ENCODE data around the gene ARMH2.
"Not testable (repeated sequence)": the region's sequence is repeated elsewhere in the genome, so short reads cannot be mapped to it uniquely, and the experiment has no call there.

ARMH2 gene

GRCh38 chr6:24818346-24818745 is 19.6 kb upstream of the ARMH2 start:
- no peak for DNase-seq (ENCODE audit: low spot score)

GRCh38 chr6:24809728-24810127 is 11.0 kb upstream of the ARMH2 start:
- DNase-seq (ENCODE audit: low spot score) = no peak

GRCh38 chr6:24807584-24807983 is 8.9 kb upstream of the ARMH2 start:
- no peak for DNase-seq (ENCODE audit: low spot score)

GRCh38 chr6:24802271-24803059 is 3.7 kb upstream of the ARMH2 start:
- DNase-seq (ENCODE audit: low spot score) = no peak

GRCh38 chr6:24799541-24799915 is 811 bp upstream of the ARMH2 start:
- no peak for DNase-seq (ENCODE audit: low spot score)

- no peak for DNase-seq (ENCODE audit: low spot score)
These were observed 1.0 kb downstream of the ARMH2 start for GRCh38 chr6:24797596-24798216.

- no peak for DNase-seq (ENCODE audit: low spot score)
These were observed 2.0 kb downstream of the ARMH2 start for GRCh38 chr6:24796616-24797290.

GRCh38 chr6:24795106-24795505 is 3.6 kb downstream of the ARMH2 start:
- DNase-seq (ENCODE audit: low spot score) = no peak

GRCh38 chr6:24788031-24788665 is 10.6 kb downstream of the ARMH2 start:
- DNase-seq (ENCODE audit: low spot score) = no peak

- no peak for DNase-seq (ENCODE audit: low spot score)
These were observed 18.5 kb downstream of the ARMH2 start for GRCh38 chr6:24780206-24780605.

- DNase-seq (ENCODE audit: low spot score) = no peak
These were observed 19.2 kb downstream of the ARMH2 start for GRCh38 chr6:24779416-24780016.

- DNase-seq (ENCODE audit: low spot score) = no peak
These were observed 19.8 kb downstream of the ARMH2 start for GRCh38 chr6:24778878-24779277.

GRCh38 chr6:24778121-24778520 is 20.6 kb downstream of the ARMH2 start:
- no peak for DNase-seq (ENCODE audit: low spot score)

- DNase-seq (ENCODE audit: low spot score) = no peak
These were observed 21.5 kb downstream of the ARMH2 start for GRCh38 chr6:24777227-24777626.

- DNase-seq (ENCODE audit: low spot score) = no peak
These were observed 23.1 kb downstream of the ARMH2 start for GRCh38 chr6:24775520-24776058.

- peak; percentile 97 for DNase-seq (ENCODE audit: low spot score)
These were observed 23.8 kb downstream of the ARMH2 start, which contains the start of gene GMNN for GRCh38 chr6:24774696-24775519. GMNN (plus strand) TSS chr6:24774937; CDS start chr6:24777247, 2,310 bp downstream.

GRCh38 chr6:24768361-24768760 is 30.4 kb downstream of the ARMH2 start:
- DNase-seq (ENCODE audit: low spot score) = no peak

- no peak for DNase-seq (ENCODE audit: low spot score)
These were observed 31.8 kb downstream of the ARMH2 start for GRCh38 chr6:24766680-24767462.

GRCh38 chr6:24765968-24766367 is 32.7 kb downstream of the ARMH2 start:
- DNase-seq (ENCODE audit: low spot score) = not testable (repeated sequence)

All from left forelimb (tissue), 1 donor.